Stromal cell of bone marrow (primary cell): Measurements from ENCODE around the gene CACNB3.
A peak's percentile ranks its signal among the peaks of the same experiment; 100 is the strongest.

Experiments
- DNase-seq: peaks from one replicate; pipeline ENCODE4 v3.0.0-alpha.2; 2012; ENCODE audit warnings: low read depth

Gene CACNB3

GRCh38 chr12:48788854-48789775 is 29.2 kb upstream of the CACNB3 start, which contains the start of gene ADCY6:
Gene ADCY6 (minus strand): TSS chr12:48789089. CDS start chr12:48783434, 5,655 bp downstream.
- DNase-seq = no peak

- no peak for DNase-seq
Measured at GRCh38 chr12:48789858-48790326, 28.4 kb upstream of the CACNB3 start.

GRCh38 chr12:48793696-48794095 is 24.6 kb upstream of the CACNB3 start:
- DNase-seq = no peak

- no peak for DNase-seq
Measured at GRCh38 chr12:48794870-48795269, 23.4 kb upstream of the CACNB3 start.

- peak; percentile 59 for DNase-seq
Measured at GRCh38 chr12:48795550-48796455, 22.5 kb upstream of the CACNB3 start.

- no peak for DNase-seq
Measured at GRCh38 chr12:48796976-48797375, 21.3 kb upstream of the CACNB3 start.

- DNase-seq = no peak
Measured at GRCh38 chr12:48800457-48800856, 17.8 kb upstream of the CACNB3 start.

- no peak for DNase-seq
Measured at GRCh38 chr12:48800971-48801370, 17.3 kb upstream of the CACNB3 start.

GRCh38 chr12:48803675-48804074 is 14.6 kb upstream of the CACNB3 start:
- no peak for DNase-seq

GRCh38 chr12:48807981-48808380 is 10.3 kb upstream of the CACNB3 start:
- no peak for DNase-seq

GRCh38 chr12:48810903-48811431 is 7.3 kb upstream of the CACNB3 start:
- DNase-seq = peak; percentile 66

GRCh38 chr12:48811437-48812090 is 6.7 kb upstream of the CACNB3 start:
- no peak for DNase-seq

GRCh38 chr12:48812389-48812788 is 5.9 kb upstream of the CACNB3 start:
- DNase-seq = no peak

GRCh38 chr12:48813465-48814261 is 4.6 kb upstream of the CACNB3 start:
- peak; percentile 10 for DNase-seq

- DNase-seq = peak; percentile 70
Measured at GRCh38 chr12:48814262-48815125, 3.8 kb upstream of the CACNB3 start.

- DNase-seq = peak; percentile 77
Measured at GRCh38 chr12:48815126-48816110, 2.9 kb upstream of the CACNB3 start.

- peak; percentile 9 for DNase-seq
Measured at GRCh38 chr12:48816143-48816854, 2.0 kb upstream of the CACNB3 start.
